A549 (cell line): ENCODE measurements around the gene CAMTA1.

Experiments used
- CTCF ChIP-seq: fragments of >200 bp; sonication (Bioruptor Twin); formaldehyde crosslinking; IDR thresholded peaks from 3 replicates; pipeline ENCODE4 v1.5.1; 2016
- EP300 ChIP-seq, 2 experiments: fragments of >200 bp; sonication (Bioruptor Twin); formaldehyde crosslinking; IDR thresholded peaks; 2 replicates in 1 of 2; 3 replicates in 1 of 2; pipeline ENCODE4 v1.6.1; 2016 to 2017
- HDAC2 ChIP-seq: fragments of 200-600 bp; sonication (generic); IDR thresholded peaks from 2 replicates; pipeline ENCODE4 v1.6.1; 2016
- KDM1A ChIP-seq: fragments of 200-600 bp; sonication (generic); IDR thresholded peaks from 2 replicates; pipeline ENCODE4 v1.6.1; 2016; ENCODE audit warnings: low read depth, mild to moderate bottlenecking
- SMC3 ChIP-seq: fragments of >200 bp; sonication (Bioruptor Twin); formaldehyde crosslinking; IDR thresholded peaks from 3 replicates; pipeline ENCODE4 v1.6.1; 2018; ENCODE audit warnings: inconsistent platforms

GRCh38 chr1:6984536-6984935 is 199.3 kb downstream of the CAMTA1 start:
- TF ChIP-seq CTCF (no peak), KDM1A (no peak), EP300 (IDR thresholded peaks at IDR 0.05) (no peak), HDAC2 (no peak), SMC3 (no peak)
